H1 (cell line): ENCODE results near the gene MIDN. TPM values are rescaled to one million over a fixed set of nuclear protein-coding genes. Genes with fewer than 3 reads are reported as not detected.

Experiments used
- CTCF ChIA-PET: fragments of 300-600 bp; sonication (Branson Sonifier 250); formaldehyde crosslinking; loops from one replicate; lab custom pipeline; 2021; ENCODE audit not compliant: partially characterized antibody; lab: Charles Lee
- POLR2A ChIA-PET: fragments of 300-600 bp; sonication (Branson Sonifier 250); formaldehyde crosslinking; loops from one replicate; lab custom pipeline; 2021; ENCODE audit warnings: inconsistent platforms; ENCODE audit not compliant: partially characterized antibody; lab: Charles Lee
- DNase-seq, 2 experiments: peaks; one replicate each; pipeline versions ENCODE4 v3.0.0 to v3.0.0-alpha.2; 2010 to 2022; ENCODE audit warnings: low spot score in 2 of 2, low read depth in 1 of 2, mixed read lengths in 1 of 2
- FAIRE-seq: peaks from 2 replicates; lab custom pipeline; 2011; peaks lifted over from hg19 to GRCh38; lab: Jason Lieb, UNC
- H2AFZ ChIP-seq: 2 replicates; pipeline ENCODE4 v1.8.1; 2012; ENCODE audit warnings: low read length, inconsistent platforms
- H2AK5ac ChIP-seq: 2 replicates; pipeline ENCODE4 v1.6.1; 2013; ENCODE audit warnings: low read depth, low read length
- H2BK120ac ChIP-seq: replicated peaks from 2 replicates; pipeline ENCODE3; 2013; ENCODE audit warnings: low read depth, low read length, inconsistent platforms
- H2BK12ac ChIP-seq: 2 replicates; pipeline ENCODE4 v1.6.1; 2013; ENCODE audit warnings: low read depth, low read length
- H2BK15ac ChIP-seq: 2 replicates; pipeline ENCODE4 v1.6.1; 2013; ENCODE audit warnings: low read length
- H2BK20ac ChIP-seq: 2 replicates; pipeline ENCODE4 v1.6.1; 2013; ENCODE audit warnings: low read length
- H2BK5ac ChIP-seq: 2 replicates; pipeline ENCODE4 v1.6.1; 2013; ENCODE audit warnings: low read depth, low read length
- H3K14ac ChIP-seq: 2 replicates; pipeline ENCODE4 v1.6.1; 2013; ENCODE audit warnings: inconsistent platforms; ENCODE audit not compliant: insufficient read length
- H3K18ac ChIP-seq: 2 replicates; pipeline ENCODE4 v1.6.1; 2013; ENCODE audit warnings: low read length; ENCODE audit errors: extremely low read depth
- H3K23ac ChIP-seq: 2 replicates; pipeline ENCODE4 v1.6.1; 2013; ENCODE audit warnings: inconsistent platforms; ENCODE audit not compliant: insufficient read length
- H3K23me2 ChIP-seq: 2 replicates; pipeline ENCODE4 v1.6.1; 2013; ENCODE audit warnings: low read depth, low read length
- H3K27ac ChIP-seq: 2 replicates; pipeline ENCODE4 v1.6.1; 2011; ENCODE audit warnings: low read depth, low read length, inconsistent platforms
- H3K27me3 ChIP-seq, 4 experiments: replicated peaks in 1 of 4; 1 replicate in 1 of 4; 2 replicates in 3 of 4; pipeline versions ENCODE4 v1.6.1 to v1.8.1; 2011 to 2013; ENCODE audit warnings: low read length in 3 of 4, mild to moderate bottlenecking in 3 of 4, inconsistent platforms in 2 of 4, mixed read lengths in 2 of 4, moderate library complexity in 1 of 4; ENCODE audit not compliant: control insufficient read depth in 3 of 4, insufficient read depth in 3 of 4; ENCODE audit errors: extremely low read depth in 1 of 4
- H3K36me3 ChIP-seq, 4 experiments: 2 replicates each; pipeline versions ENCODE4 v1.6.1 to v1.8.1; 2011 to 2013; ENCODE audit warnings: mild to moderate bottlenecking in 4 of 4, low read length in 3 of 4, moderate library complexity in 2 of 4, control low read depth in 1 of 4, inconsistent platforms in 1 of 4; ENCODE audit not compliant: insufficient read depth in 4 of 4, control insufficient read depth in 2 of 4
- H3K4ac ChIP-seq: replicated peaks from 2 replicates; pipeline ENCODE3; 2013; ENCODE audit warnings: low read length, low read depth, mixed read lengths, inconsistent platforms; ENCODE audit not compliant: insufficient read length
- H3K4me1 ChIP-seq, 4 experiments: replicated peaks in 1 of 4; 1 replicate in 1 of 4; 2 replicates in 3 of 4; pipeline versions ENCODE4 v1.6.1 to v1.8.1; 2011 to 2013; ENCODE audit warnings: low read length in 3 of 4, inconsistent platforms in 2 of 4, mixed read lengths in 1 of 4; ENCODE audit not compliant: insufficient read depth in 4 of 4, control insufficient read depth in 3 of 4
- H3K4me2 ChIP-seq, 2 experiments: 2 replicates each; pipeline versions ENCODE4 v1.6.1 to v1.8.1; 2011 to 2013; ENCODE audit warnings: low read depth in 2 of 2, low read length in 2 of 2, control low read depth in 1 of 2, inconsistent platforms in 1 of 2, mild to moderate bottlenecking in 1 of 2; ENCODE audit not compliant: insufficient read depth in 1 of 2
- H3K4me3 ChIP-seq, 4 experiments: fragments of 200-600, 300-600 bp in 1 of 4; sonication (generic), shearing (Covaris generic), sonication (Bioruptor Twin) in 1 of 4; 2 replicates each; pipeline versions ENCODE4 v1.5.1 to v1.8.1; 2011 to 2016; ENCODE audit warnings: low read length in 4 of 4, low read depth in 3 of 4, control low read depth in 2 of 4, inconsistent platforms in 2 of 4, mild to moderate bottlenecking in 2 of 4, mixed read lengths in 1 of 4, moderate library complexity in 1 of 4; ENCODE audit not compliant: insufficient read depth in 2 of 4; ENCODE audit errors: extremely low read depth in 1 of 4
- H3K56ac ChIP-seq: replicated peaks from 2 replicates; pipeline ENCODE3; 2013; ENCODE audit warnings: low read depth, mild to moderate bottlenecking, mixed read lengths, low read length, inconsistent platforms; ENCODE audit not compliant: insufficient read length
- H3K79me1 ChIP-seq: 2 replicates; pipeline ENCODE4 v1.6.1; 2013; ENCODE audit warnings: low read depth, low read length, control low read depth
- H3K79me2 ChIP-seq, 2 experiments: 2 replicates each; pipeline versions ENCODE4 v1.6.1 to v1.8.1; 2012 to 2013; ENCODE audit warnings: low read length in 2 of 2, mild to moderate bottlenecking in 2 of 2, inconsistent platforms in 1 of 2; ENCODE audit not compliant: insufficient read depth in 2 of 2, control insufficient read depth in 1 of 2
- H3K9ac ChIP-seq, 4 experiments: replicated peaks in 1 of 4; 1 replicate in 1 of 4; 2 replicates in 3 of 4; pipeline versions ENCODE4 v1.6.1 to v1.8.1; 2011 to 2013; ENCODE audit warnings: low read depth in 3 of 4, low read length in 3 of 4, control low read depth in 2 of 4, mild to moderate bottlenecking in 2 of 4, moderate library complexity in 2 of 4, inconsistent platforms in 1 of 4; ENCODE audit errors: extremely low read depth in 1 of 4
- H3K9me3 ChIP-seq, 2 experiments: 2 replicates each; pipeline versions ENCODE4 v1.6.1 to v1.8.1; 2012 to 2013; ENCODE audit warnings: mild to moderate bottlenecking in 2 of 2, moderate library complexity in 2 of 2, control low read depth in 1 of 2, inconsistent platforms in 1 of 2, low read depth in 1 of 2, low read length in 1 of 2, mixed read lengths in 1 of 2; ENCODE audit not compliant: insufficient read depth in 2 of 2
- H4K20me1 ChIP-seq, 2 experiments: replicated peaks in 1 of 2; 2 replicates each; pipeline versions ENCODE3 to v1.8.1; 2011 to 2013; ENCODE audit warnings: inconsistent platforms in 2 of 2, low read length in 2 of 2, mild to moderate bottlenecking in 1 of 2; ENCODE audit not compliant: insufficient read depth in 2 of 2, control insufficient read depth in 1 of 2
- H4K5ac ChIP-seq: 2 replicates; pipeline ENCODE4 v1.6.1; 2013; ENCODE audit warnings: low read length, low read depth, mixed read lengths, inconsistent platforms; ENCODE audit not compliant: insufficient read length
- H4K8ac ChIP-seq: 2 replicates; pipeline ENCODE4 v1.8.0; 2013; ENCODE audit warnings: mild to moderate bottlenecking, moderate library complexity, low read length, inconsistent platforms; ENCODE audit not compliant: insufficient read depth; ENCODE audit errors: extremely low read depth
- H4K91ac ChIP-seq: replicated peaks from 2 replicates; pipeline ENCODE3; 2013; ENCODE audit warnings: low read length, mixed read lengths, inconsistent platforms; ENCODE audit not compliant: insufficient read length
- BCL11A ChIP-seq, 2 experiments: IDR thresholded peaks; one replicate each; pipeline ENCODE4 v1.6.1; 2011; ENCODE audit warnings: low read depth in 2 of 2, low read length in 2 of 2, mild to moderate bottlenecking in 2 of 2
- GABPA ChIP-seq: IDR thresholded peaks from 2 replicates; pipeline ENCODE4 v1.6.1; 2011; ENCODE audit warnings: mild to moderate bottlenecking, low read length, moderate library complexity, borderline replicate concordance; ENCODE audit not compliant: insufficient read depth
- SRF ChIP-seq: IDR thresholded peaks from 2 replicates; pipeline ENCODE4 v1.6.1; 2011; ENCODE audit warnings: mild to moderate bottlenecking, low read depth, low read length, moderate library complexity
- TBP ChIP-seq: IDR thresholded peaks from 2 replicates; pipeline ENCODE4 v1.6.1; 2011; ENCODE audit warnings: low read depth, low read length, improper control_type of control experiment
- WGBS, 2 experiments: shearing (Covaris generic) in 1 of 2; methylation state at CpG; one replicate each; pipeline versions ENCODE4 v1.1.6 to v1.1.7; 2013 to 2015; ENCODE audit warnings: low lambda C conversion rate in 2 of 2, mixed read lengths in 2 of 2, inconsistent platforms in 1 of 2, low coverage in 1 of 2, missing lambda C conversion rate in 1 of 2; ENCODE audit not compliant: insufficient replicate concordance in 2 of 2, insufficient coverage in 1 of 2, insufficient read length in 1 of 2; ENCODE audit errors: extremely low coverage in 1 of 2, missing lambda C conversion rate in 1 of 2; 5-methylcytosine and 5-hydroxymethylcytosine counted together
- polyA plus RNA-seq, 7 experiments: library from polyadenylated mRNA; depleted of rRNA in 3 of 7; stranded (reverse) in 5 of 7; unstranded in 2 of 7; fragments of >200 nt in 5 of 7; fragments of 200-250 nt in 2 of 7; gene quantifications; 1 replicate in 5 of 7; 2 replicates in 1 of 7; 4 replicates in 1 of 7; pipeline versions ENCODE4 v1.2.1 to v1.2.3, GENCODE V29; 2011 to 2013; ENCODE audit warnings: missing spikeins in 2 of 7, mixed read lengths in 2 of 7
- total RNA-seq: library from RNA; stranded (reverse); fragmentation: NEBNext Ultra II Directional; extraction: Animal tissue kit (Norgen Biotek cat#: 25700); gene quantifications from 2 replicates; pipeline ENCODE4 v1.2.1, GENCODE V29; 2021

The MIDN gene
- total and polyA plus RNA-seq, 2 of the 8 experiments (the other 6 are each of a cell fraction or from before 2014, with no cell fraction given) = 39.8 to 159 TPM

GRCh38 chr19:1228161-1228957 is 20.0 kb upstream of the MIDN start:
- POLR2A ChIA-PET = interaction anchor here (1.0 to 2.4 kb wide), 15 partner anchors 8 to 292 kb away, joined by 3 to 16 read pairs (median 4); partner anchors contain the start of genes ATP5F1D, CBARP and CIRBP
- Histone ChIP-seq H4K20me1 (peaks cover 8 to 15% of the 10 kb centered on the region in 2 experiments), H3K79me1 (no peaks in the 10 kb centered on the region; the same call in 1 of the 2 replicates), H4K91ac (no peak overlapping the region), H4K8ac (peak overlapping the region; percentile 51; the same call in 1 of the 2 replicates), H3K4me1 (peaks cover 0 to 2% (median 0%) of the 10 kb centered on the region in 4 experiments; a peak in 2 of 7 replicates), H3K4me3 (no peak overlapping the region), H3K4me2 (no peak overlapping the region), H3K79me2 (no peaks in the 10 kb centered on the region), H3K56ac (no peak overlapping the region), H3K9me3 (no peaks in the 10 kb centered on the region), H3K27me3 (no peaks in the 10 kb centered on the region), H3K36me3 (peaks cover 2 to 65% (median 4%) of the 10 kb centered on the region in 4 experiments; a peak in 6 of 8 replicates), H2BK12ac (no peak overlapping the region), H3K9ac (no peak overlapping the region), H3K27ac (no peak overlapping the region), H2AK5ac (no peak overlapping the region), H4K5ac (no peak overlapping the region), H3K14ac (no peak overlapping the region), H3K18ac (no peak overlapping the region), H2BK120ac (no peak overlapping the region), H3K23ac (no peak overlapping the region), H2BK5ac (no peak overlapping the region), H2BK20ac (no peak overlapping the region), H2AFZ (no peak overlapping the region), H3K23me2 (no peaks in the 10 kb centered on the region), H2BK15ac (no peak overlapping the region), H3K4ac (no peak overlapping the region)
- CTCF ChIA-PET = interaction anchor here (1.7 kb wide), 1 partner anchor 8 kb away, joined by 6 read pairs; no protein-coding TSS in a partner anchor
- TF ChIP-seq BCL11A (IDR thresholded peaks at IDR 0.05; ENCODE audit: low read depth in 2 of 2, low read length in 2 of 2) (no peak), TBP (no peak), SRF (0 out of 2 replicates have a peak, but pooled peaks have one; percentile 21), GABPA (0 out of 2 replicates have a peak, but pooled peaks have one; percentile 10)
- 96% methylated on average over 63 of the region's 100 CpGs; no CpG with 5 or more reads in 1 of the 2 experiments for WGBS, 2 experiments
- FAIRE-seq = no peak
- no peak for DNase-seq
